Tibial artery (tissue), 4 donors: ENCODE measurements around the gene MTMR2.
"Not testable (repeated sequence)": the region's sequence is repeated elsewhere in the genome, so short reads cannot be mapped to it uniquely, and the experiment has no call there.

Experiments used
- DNase-seq, 2 donors: peaks; one replicate each; pipeline ENCODE4 v3.0.0-alpha.2; 2019
- H3K27ac ChIP-seq, 2 donors: fragments of 200-600 bp; sonication (generic) in 1 of 2; 1 replicate in 1 of 2; 2 replicates in 1 of 2; pipeline ENCODE4 v1.5.1; 2018 to 2019; ENCODE audit warnings: mild to moderate bottlenecking in 1 of 2
- H3K27me3 ChIP-seq, 2 donors: fragments of 200-600 bp; sonication (generic) in 1 of 2; one replicate each; pipeline versions ENCODE4 v1.5.1 to v1.6.0; 2016 to 2019
- H3K36me3 ChIP-seq, 3 donors: fragments of 200-600 bp; sonication (generic) in 2 of 3; one replicate each; pipeline ENCODE4 v1.5.1; 2016 to 2019; ENCODE audit warnings: mild to moderate bottlenecking in 2 of 3
- H3K4me1 ChIP-seq, 4 donors: fragments of 200-600 bp; sonication (generic) in 2 of 4; 1 replicate in 3 of 4; 2 replicates in 1 of 4; pipeline ENCODE4 v1.5.1; 2016 to 2019
- H3K4me3 ChIP-seq, 2 donors: fragments of 200-600 bp; sonication (generic) in 1 of 2; 1 replicate in 1 of 2; 2 replicates in 1 of 2; pipeline ENCODE4 v1.5.1; 2018 to 2019; ENCODE audit warnings: mild to moderate bottlenecking in 2 of 2
- H3K9me3 ChIP-seq, 3 donors: fragments of 200-600 bp; sonication (generic) in 1 of 3; one replicate each; pipeline ENCODE4 v1.5.1; 2016 to 2019
- intact Hi-C: fragments of 100-400 bp; cut with DNase I; formaldehyde crosslinking; loops from one replicate; pipeline ENCODE4 v1.15.0; 2023; ENCODE audit warnings: low total_unique reads
- TF ChIP-seq, protein P1 (sequence below), 2 experiments: fragments of 200-600 bp in 1 of 2; fragments of 450-650 bp in 1 of 2; IDR thresholded peaks; one replicate each; pipeline ENCODE4 v1.5.1; 2017 to 2019; ENCODE audit warnings: antibody characterized with exemption in 2 of 2, mild to moderate bottlenecking in 1 of 2, moderate library complexity in 1 of 2

Gene MTMR2

DNA sequence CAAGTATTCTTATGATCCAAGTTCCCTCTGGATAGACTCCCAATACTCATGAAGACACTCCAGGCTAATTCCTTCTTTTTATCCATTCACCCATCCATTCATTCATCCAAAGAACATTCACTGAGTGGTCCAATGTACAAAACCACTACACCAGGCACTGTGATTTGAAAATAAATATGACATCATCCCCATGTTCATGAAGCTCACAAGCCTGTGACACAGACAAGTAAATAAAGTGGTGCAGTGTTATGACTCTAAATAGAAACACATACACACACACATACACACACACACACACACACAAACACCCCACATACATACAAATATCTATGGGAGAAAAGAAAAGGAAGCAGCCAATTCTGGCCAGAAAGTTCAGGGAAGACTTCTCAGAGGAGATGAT lies 35.5 kb downstream of the MTMR2 start:
- intact Hi-C loops = no loop called here
- Histone ChIP-seq H3K4me3 (no peak overlapping the region), H3K27ac (no peak overlapping the region), H3K27me3 (no peaks in the 10 kb centered on the region), H3K36me3 (peaks cover 8 to 21% (median 17%) of the 10 kb centered on the region in 3 donors), H3K4me1 (peaks cover 0 to 26% (median 3%) of the 10 kb centered on the region in 4 donors), H3K9me3 (no peaks in the 10 kb centered on the region)
- TF ChIP-seq, protein P1, sequence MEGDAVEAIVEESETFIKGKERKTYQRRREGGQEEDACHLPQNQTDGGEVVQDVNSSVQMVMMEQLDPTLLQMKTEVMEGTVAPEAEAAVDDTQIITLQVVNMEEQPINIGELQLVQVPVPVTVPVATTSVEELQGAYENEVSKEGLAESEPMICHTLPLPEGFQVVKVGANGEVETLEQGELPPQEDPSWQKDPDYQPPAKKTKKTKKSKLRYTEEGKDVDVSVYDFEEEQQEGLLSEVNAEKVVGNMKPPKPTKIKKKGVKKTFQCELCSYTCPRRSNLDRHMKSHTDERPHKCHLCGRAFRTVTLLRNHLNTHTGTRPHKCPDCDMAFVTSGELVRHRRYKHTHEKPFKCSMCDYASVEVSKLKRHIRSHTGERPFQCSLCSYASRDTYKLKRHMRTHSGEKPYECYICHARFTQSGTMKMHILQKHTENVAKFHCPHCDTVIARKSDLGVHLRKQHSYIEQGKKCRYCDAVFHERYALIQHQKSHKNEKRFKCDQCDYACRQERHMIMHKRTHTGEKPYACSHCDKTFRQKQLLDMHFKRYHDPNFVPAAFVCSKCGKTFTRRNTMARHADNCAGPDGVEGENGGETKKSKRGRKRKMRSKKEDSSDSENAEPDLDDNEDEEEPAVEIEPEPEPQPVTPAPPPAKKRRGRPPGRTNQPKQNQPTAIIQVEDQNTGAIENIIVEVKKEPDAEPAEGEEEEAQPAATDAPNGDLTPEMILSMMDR (IDR thresholded peaks at IDR 0.05) = no peak
- DNase-seq = no peak

- H3K27ac ChIP-seq = no peak overlapping the region
- TF ChIP-seq, protein P1 (IDR thresholded peaks at IDR 0.05) = no peak
Measured at GRCh38 chr11:95886462-95886861, 37.4 kb downstream of the MTMR2 start.

GRCh38 chr11:95884802-95885201 lies 39.1 kb downstream of the MTMR2 start:
- intact Hi-C loops = no loop called here
- Histone ChIP-seq H3K9me3 (no peaks in the 10 kb centered on the region), H3K4me1 (peaks cover 0 to 7% (median 0%) of the 10 kb centered on the region in 4 donors), H3K27ac (no peak overlapping the region), H3K36me3 (peaks cover 8 to 32% (median 30%) of the 10 kb centered on the region in 3 donors), H3K4me3 (no peak overlapping the region), H3K27me3 (no peaks in the 10 kb centered on the region)
- TF ChIP-seq, protein P1 (IDR thresholded peaks at IDR 0.05) = no peak
- no peak for DNase-seq

More at GRCh38 chr11:95886462-95886861, 37.4 kb downstream of the MTMR2 start:
- no peak for DNase-seq
- Histone ChIP-seq H3K27me3 (no peaks in the 10 kb centered on the region), H3K4me1 (peaks cover 0 to 11% (median 0%) of the 10 kb centered on the region in 4 donors), H3K9me3 (no peaks in the 10 kb centered on the region), H3K4me3 (no peak overlapping the region), H3K36me3 (peaks cover 8 to 29% (median 18%) of the 10 kb centered on the region in 3 donors)
- intact Hi-C loops = no loop called here

- DNase-seq = no peak
- intact Hi-C loops = no loop called here
- H3K4me3 ChIP-seq = no peak overlapping the region
- H3K27ac ChIP-seq = no peak overlapping the region
- no peaks in the 10 kb centered on the region for H3K27me3 ChIP-seq
- H3K9me3 ChIP-seq = no peaks in the 10 kb centered on the region
- peaks cover 0 to 7% (median 0%) of the 10 kb centered on the region in 4 donors for H3K4me1 ChIP-seq
- TF ChIP-seq, protein P1 (IDR thresholded peaks at IDR 0.05) = no peak
- H3K36me3 ChIP-seq = peaks cover 8 to 32% (median 30%) of the 10 kb centered on the region in 3 donors
Measured at GRCh38 chr11:95884376-95884775, 39.5 kb downstream of the MTMR2 start.

DNA sequence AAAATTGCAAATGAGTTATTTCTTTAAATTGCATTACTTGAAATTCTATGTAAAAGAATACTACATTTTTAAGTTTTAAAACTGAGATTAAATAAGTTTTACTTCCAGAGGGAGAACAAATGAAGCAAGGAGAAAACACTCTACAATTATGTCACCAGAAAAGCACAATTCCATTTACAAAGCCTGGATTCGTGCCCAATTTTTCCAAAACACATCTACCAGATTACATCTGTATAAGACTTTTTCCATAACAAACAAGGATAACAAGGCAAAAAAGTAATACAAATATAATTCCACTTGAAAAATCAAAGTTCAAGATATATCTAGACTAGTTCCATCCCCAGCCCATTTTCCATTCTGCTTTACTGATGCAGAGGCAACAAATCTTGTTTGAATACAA lies 40.5 kb downstream of the MTMR2 start:
- Histone ChIP-seq H3K27me3 (no peaks in the 10 kb centered on the region), H3K4me1 (peaks cover 0 to 7% (median 0%) of the 10 kb centered on the region in 4 donors), H3K4me3 (no peak overlapping the region), H3K36me3 (peaks cover 8 to 32% (median 30%) of the 10 kb centered on the region in 3 donors), H3K9me3 (no peaks in the 10 kb centered on the region), H3K27ac (no peak overlapping the region)
- DNase-seq = no peak
- TF ChIP-seq, protein P1 (IDR thresholded peaks at IDR 0.05) = no peak
- intact Hi-C loops = no loop called here

GRCh38 chr11:95877291-95877690 lies 46.6 kb downstream of the MTMR2 start:
- no peaks in the 10 kb centered on the region for H3K4me1 ChIP-seq
- no peak overlapping the region for H3K4me3 ChIP-seq
- no peaks in the 10 kb centered on the region for H3K9me3 ChIP-seq
- H3K27ac ChIP-seq = no peak overlapping the region
- no peak for DNase-seq
- TF ChIP-seq, protein P1 (IDR thresholded peaks at IDR 0.05) = no peak
- intact Hi-C loops = no loop called here
- no peaks in the 10 kb centered on the region for H3K27me3 ChIP-seq
- peaks cover 0 to 15% (median 9%) of the 10 kb centered on the region in 3 donors for H3K36me3 ChIP-seq

DNA sequence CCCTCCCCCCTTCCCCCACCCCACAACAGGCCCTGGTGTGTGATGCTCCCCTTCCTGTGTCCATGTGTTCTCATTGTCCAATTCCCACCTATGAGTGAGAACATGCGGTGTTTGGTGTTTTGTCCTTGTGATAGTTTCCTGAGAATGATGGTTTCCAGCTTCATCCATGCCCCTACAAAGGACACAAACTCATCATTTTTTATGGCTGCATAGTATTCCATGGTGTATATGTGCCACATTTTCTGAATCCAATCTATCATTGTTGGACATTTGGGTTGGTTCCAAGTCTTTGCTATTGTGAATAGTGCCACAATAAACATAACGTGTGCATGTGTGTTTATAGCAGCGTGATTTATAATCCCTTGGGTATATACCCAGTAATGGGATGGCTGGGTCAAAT lies 53.0 kb downstream of the MTMR2 start:
- H3K4me1 ChIP-seq, H3K36me3 ChIP-seq, intact Hi-C loops, H3K27me3 ChIP-seq, H3K9me3 ChIP-seq, H3K27ac ChIP-seq, DNase-seq, H3K4me3 ChIP-seq: not testable (repeated sequence)
